ENCODE measurements around the gene SEC11A. TPM values are rescaled to one million over a fixed set of nuclear protein-coding genes. Genes with fewer than 3 reads are reported as not detected.
A peak's percentile ranks its signal among the peaks of the same experiment; 100 is the strongest.

Gene SEC11A
- total RNA-seq, 4 donors from 2014 or later = 57.4 to 90.3 (median 73.5) TPM

- no CpG with 5 or more reads among the region's 127 CpGs for WGBS
These were observed 32.6 kb upstream of the SEC11A start, which contains the start of gene ZNF592 for GRCh38 chr15:84748274-84749110. Gene ZNF592, plus strand, starts transcription at chr15:84748592. Its CDS starts 34,084 bp downstream, at chr15:84782676.

GRCh38 chr15:84747416-84748273 lies 31.7 kb upstream of the SEC11A start:
- intact Hi-C loops (cut with DNase I) = loop anchor here (5.0 kb wide), 1 partner anchor 90 kb away; the partner anchor contains the start of gene NMB
- peaks cover 44 to 64% (median 55%) of the 10 kb centered on the region in 4 donors for H3K4me1 ChIP-seq
- TF ChIP-seq POLR2A (IDR thresholded peaks at IDR 0.05; ENCODE audit: low read depth) (no peak), EP300 (IDR thresholded peaks at IDR 0.05) (no peak), POLR2AphosphoS5 (IDR thresholded peaks at IDR 0.05) (peak; percentile 33 to 70), CTCF (IDR thresholded peaks at IDR 0.05) (no peak)
- H3K27ac ChIP-seq (replicated peaks in 1 of 4) = peak overlapping the region; percentile 99 to 100 (median 100)
- no peaks in the 10 kb centered on the region for H3K9me3 ChIP-seq
- H3K4me3 ChIP-seq = peak overlapping the region; percentile 74 to 98 (median 92)
- no peaks in the 10 kb centered on the region for H3K27me3 ChIP-seq
- 2% methylated on average over 23 of the region's 46 CpGs for WGBS
- peak; percentile 96 for DNase-seq (ENCODE audit: extremely low spot score)
- no peaks in the 10 kb centered on the region for H3K36me3 ChIP-seq

More at GRCh38 chr15:84748274-84749110, 32.6 kb upstream of the SEC11A start, which contains the start of gene ZNF592:
- no peaks in the 10 kb centered on the region for H3K36me3 ChIP-seq
- intact Hi-C loops (cut with DNase I) = loop anchor here (5.0 kb wide), 1 partner anchor 91 kb away; the partner anchor contains the start of gene NMB
- peaks cover 51 to 72% (median 64%) of the 10 kb centered on the region in 4 donors for H3K4me1 ChIP-seq
- H3K27me3 ChIP-seq = no peaks in the 10 kb centered on the region
- TF ChIP-seq CTCF (IDR thresholded peaks at IDR 0.05) (peak in 2 of 3 experiments; percentile 48 to 49), POLR2AphosphoS5 (IDR thresholded peaks at IDR 0.05) (no peak)
- H3K27ac ChIP-seq (replicated peaks in 1 of 4) = peak within 1 kb of the TSS; percentile 99 to 100 (median 100)
- H3K9me3 ChIP-seq = no peaks in the 10 kb centered on the region
- peak within 1 kb of the TSS; percentile 74 to 98 (median 92) for H3K4me3 ChIP-seq
- DNase-seq (ENCODE audit: extremely low spot score) = peak; percentile 95

DNA sequence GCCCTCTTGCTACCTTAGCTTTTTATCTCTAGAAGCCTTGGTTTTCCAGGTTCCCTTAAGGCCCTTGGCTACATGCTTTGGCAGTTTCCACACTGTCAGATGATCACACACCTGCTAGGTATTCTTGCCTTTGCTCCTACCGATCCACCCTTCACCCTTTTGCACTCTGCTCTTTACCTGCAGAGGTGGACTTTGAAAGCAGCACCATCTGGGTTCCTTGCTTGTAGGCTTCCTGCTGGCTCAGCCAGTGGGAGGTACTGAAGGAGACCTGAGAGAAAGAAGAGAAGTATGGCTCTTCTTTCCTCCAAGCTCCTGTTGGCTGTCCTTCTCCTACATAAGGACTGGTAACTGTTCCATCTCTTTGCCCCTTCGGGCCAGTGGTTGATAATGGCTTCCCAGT lies 25.2 kb upstream of the SEC11A start:
- TF ChIP-seq POLR2AphosphoS5 (IDR thresholded peaks at IDR 0.05) (no peak), EP300 (IDR thresholded peaks at IDR 0.05) (no peak), CTCF (IDR thresholded peaks at IDR 0.05) (no peak), POLR2A (IDR thresholded peaks at IDR 0.05; ENCODE audit: low read depth) (no peak)
- Histone ChIP-seq H3K36me3 (no peaks in the 10 kb centered on the region), H3K4me1 (peaks cover 2 to 19% (median 7%) of the 10 kb centered on the region in 4 donors), H3K27ac (replicated peaks in 1 of 4) (no peak overlapping the region), H3K4me3 (no peak overlapping the region), H3K9me3 (no peaks in the 10 kb centered on the region), H3K27me3 (no peaks in the 10 kb centered on the region)
- intact Hi-C loops (cut with DNase I) = no loop called here
- DNase-seq (ENCODE audit: extremely low spot score) = no peak
- WGBS = 88% methylated on average over 2 of the region's 2 CpGs

- H3K4me3 ChIP-seq = no peak overlapping the region
- no peaks in the 10 kb centered on the region for H3K36me3 ChIP-seq
- intact Hi-C loops (cut with DNase I) = no loop called here
- no peak for DNase-seq (ENCODE audit: extremely low spot score)
- H3K27me3 ChIP-seq = no peaks in the 10 kb centered on the region
- WGBS = 85% methylated on average over 4 of the region's 4 CpGs
- no peak for TF ChIP-seq POLR2AphosphoS5 (IDR thresholded peaks at IDR 0.05)
- TF ChIP-seq POLR2A (IDR thresholded peaks at IDR 0.05; ENCODE audit: low read depth) = no peak
- TF ChIP-seq EP300 (IDR thresholded peaks at IDR 0.05) = no peak
- no peak for TF ChIP-seq CTCF (IDR thresholded peaks at IDR 0.05)
- no peak overlapping the region for H3K27ac ChIP-seq (replicated peaks in 1 of 4)
- no peaks in the 10 kb centered on the region for H3K9me3 ChIP-seq
- H3K4me1 ChIP-seq = peaks cover 0 to 15% (median 5%) of the 10 kb centered on the region in 4 donors
These were observed 24.8 kb upstream of the SEC11A start for GRCh38 chr15:84740691-84741090.
